GM19397 (cell line): Measurements from ENCODE around the gene SEMA4C.

ENCODE experiments used
- ATAC-seq: cut with Tn5 transposase; IDR thresholded peaks from one replicate; pipeline ENCODE4 v1.9.1; 2021; ENCODE audit warnings: mild to moderate bottlenecking, moderate library complexity; ENCODE audit not compliant: unreplicated experiment

The SEMA4C gene

GRCh38 chr2:96843538-96844268 is 26.2 kb downstream of the SEMA4C start, which contains the start of gene ANKRD23:
TSS of gene ANKRD23 (minus strand) at chr2:96844021. CDS start at chr2:96843992, 29 bp downstream.
- ATAC-seq = no peak

- ATAC-seq = no peak
Observed at GRCh38 chr2:96842600-96842999, 27.3 kb downstream of the SEMA4C start.

GRCh38 chr2:96841701-96842495 is 28.0 kb downstream of the SEMA4C start:
- no peak for ATAC-seq

GRCh38 chr2:96839875-96840850 is 29.7 kb downstream of the SEMA4C start:
- no peak for ATAC-seq

- peak; percentile 70 for ATAC-seq
Observed at GRCh38 chr2:96839293-96839874, 30.5 kb downstream of the SEMA4C start.

GRCh38 chr2:96838345-96839292 is 31.3 kb downstream of the SEMA4C start:
- ATAC-seq = peak; percentile 9

GRCh38 chr2:96837575-96837974 is 32.3 kb downstream of the SEMA4C start:
- ATAC-seq = no peak

GRCh38 chr2:96835830-96836229 is 34.0 kb downstream of the SEMA4C start:
- no peak for ATAC-seq

GRCh38 chr2:96832754-96833507 is 36.9 kb downstream of the SEMA4C start:
- ATAC-seq = no peak

GRCh38 chr2:96832408-96832753 is 37.5 kb downstream of the SEMA4C start:
- ATAC-seq = no peak

GRCh38 chr2:96831679-96832078 is 38.2 kb downstream of the SEMA4C start:
- no peak for ATAC-seq

GRCh38 chr2:96830044-96830562 is 39.8 kb downstream of the SEMA4C start:
- no peak for ATAC-seq

- no peak for ATAC-seq
Observed at GRCh38 chr2:96828874-96829273, 41.0 kb downstream of the SEMA4C start.

GRCh38 chr2:96828436-96828835 is 41.4 kb downstream of the SEMA4C start:
- no peak for ATAC-seq

GRCh38 chr2:96826546-96827278 is 43.2 kb downstream of the SEMA4C start:
- no peak for ATAC-seq

- ATAC-seq = no peak
Observed at GRCh38 chr2:96825057-96825456, 44.8 kb downstream of the SEMA4C start.

GRCh38 chr2:96824079-96824870 is 45.6 kb downstream of the SEMA4C start:
- ATAC-seq = no peak
